HepG2 (cell line): ENCODE results near the gene RBL1. TPM values are rescaled to one million over a fixed set of nuclear protein-coding genes. Genes with fewer than 3 reads are reported as not detected.
"Not testable (repeated sequence)": the region's sequence is repeated elsewhere in the genome, so short reads cannot be mapped to it uniquely, and the experiment has no call there.

Experiments
- ATAC-seq: fragments of 200-7000 bp; cut with Tn5 transposase; 3 replicates; pipeline ENCODE4 v1.9.1; 2020; ENCODE audit warnings: mild to moderate bottlenecking, moderate library complexity
- BruUV-seq: library from RNA; stranded (reverse); fragments of 400-500 nt; replicated peaks from 2 replicates; lab custom pipeline; 2021; lab: Mats Ljungman, UMichigan
- CTCF ChIA-PET: fragments of 300-600 bp; formaldehyde crosslinking; extraction: SDS; loops from one replicate; lab custom pipeline; 2021; ENCODE audit warnings: low total read pairs, inconsistent platforms, low intra/inter-chr PET ratio; lab: Yijun Ruan, JAX
- POLR2A ChIA-PET: fragments of 350-600 bp; sonication (Branson Sonifier 250); formaldehyde crosslinking; loops from one replicate; lab custom pipeline; 2020; ENCODE audit warnings: antibody characterized with exemption, inconsistent platforms; lab: Yijun Ruan, JAX
- DNase-seq: peaks from one replicate; pipeline ENCODE4 v3.0.0-alpha.2; 2015; ENCODE audit warnings: low spot score
- FAIRE-seq: peaks from 3 replicates; lab custom pipeline; 2011; peaks lifted over from hg19 to GRCh38; lab: Jason Lieb, UNC
- H2AFZ ChIP-seq: one replicate; pipeline ENCODE4 v1.6.1; 2011; ENCODE audit warnings: low read length, inconsistent platforms
- H3K27ac ChIP-seq: fragments of 300-600 bp; 3 replicates; pipeline ENCODE4 v1.8.0; 2011; ENCODE audit warnings: mixed run types, mild to moderate bottlenecking, mixed read lengths, low read length, inconsistent platforms; ENCODE audit not compliant: insufficient read depth; ENCODE audit errors: extremely low read length
- H3K27me3 ChIP-seq, 2 experiments: fragments of 200-600 bp in 1 of 2; 2 replicates in 1 of 2; 3 replicates in 1 of 2; pipeline versions ENCODE4 v1.6.0 to v1.8.0; 2011; ENCODE audit warnings: low read length in 2 of 2, mild to moderate bottlenecking in 2 of 2, moderate library complexity in 2 of 2, inconsistent platforms in 1 of 2; ENCODE audit not compliant: insufficient read depth in 2 of 2, control insufficient read depth in 1 of 2
- H3K36me3 ChIP-seq, 2 experiments: fragments of 200-600 bp in 1 of 2; replicated peaks in 1 of 2; 2 replicates in 1 of 2; 3 replicates in 1 of 2; pipeline versions ENCODE4 v1.5.1 to v1.8.0; 2011; ENCODE audit warnings: low read length in 2 of 2, inconsistent platforms in 1 of 2; ENCODE audit not compliant: insufficient read depth in 2 of 2, control insufficient read depth in 1 of 2
- H3K4me1 ChIP-seq: 2 replicates; pipeline ENCODE4 v1.5.1; 2012; ENCODE audit warnings: low read length, inconsistent platforms; ENCODE audit not compliant: insufficient read depth
- H3K4me2 ChIP-seq: 2 replicates; pipeline ENCODE4 v1.6.0; 2011; ENCODE audit warnings: low read depth, low read length, inconsistent platforms
- H3K4me3 ChIP-seq, 3 experiments: fragments of 200-600 bp in 1 of 3; sonication (generic), shearing (Covaris generic) in 1 of 3; replicated peaks in 1 of 3; 2 replicates each; pipeline ENCODE4 v1.5.1; 2011 to 2016; ENCODE audit warnings: low read length in 3 of 3, inconsistent platforms in 2 of 3, low read depth in 2 of 3, mild to moderate bottlenecking in 2 of 3, control low read depth in 1 of 3, mixed read lengths in 1 of 3; ENCODE audit not compliant: insufficient read depth in 1 of 3
- H3K79me2 ChIP-seq: one replicate; pipeline ENCODE4 v1.6.1; 2011; ENCODE audit warnings: low read length, inconsistent platforms; ENCODE audit not compliant: insufficient read depth
- H3K9ac ChIP-seq: 2 replicates; pipeline ENCODE4 v1.6.0; 2011; ENCODE audit warnings: mild to moderate bottlenecking, low read depth, low read length, inconsistent platforms; ENCODE audit not compliant: insufficient read depth
- H3K9me3 ChIP-seq: 2 replicates; pipeline ENCODE4 v1.5.1; 2012; ENCODE audit warnings: mild to moderate bottlenecking, low read length
- H4K20me1 ChIP-seq: 2 replicates; pipeline ENCODE4 v1.6.0; 2011; ENCODE audit warnings: inconsistent platforms, mild to moderate bottlenecking, low read length, moderate library complexity; ENCODE audit not compliant: insufficient read depth
- MNT ChIP-seq: fragments of 450-650 bp; IDR thresholded peaks from 2 replicates; pipeline ENCODE4 v1.6.1; 2016
- RNF2 ChIP-seq: fragments of 450-650 bp; conservative IDR thresholded peaks from 2 replicates; pipeline ENCODE4 v1.6.1; 2016; ENCODE audit warnings: low read depth
- SRSF9 ChIP-seq: fragments of 200-400 bp; formaldehyde crosslinking; IDR thresholded peaks from 2 replicates; pipeline ENCODE4 v1.6.1; 2018; ENCODE audit warnings: borderline replicate concordance, mild to moderate bottlenecking, low read depth, low read length; ENCODE audit not compliant: insufficient read depth, poor library complexity, severe bottlenecking
- ZNF235 ChIP-seq: sonication (generic); formaldehyde crosslinking; IDR thresholded peaks from 2 replicates; pipeline ENCODE4 v1.8.1; 2023; ENCODE audit warnings: mild to moderate bottlenecking, missing genetic modification reagents, borderline replicate concordance
- ZNF839 ChIP-seq: sonication (generic); formaldehyde crosslinking; IDR thresholded peaks from 2 replicates; pipeline ENCODE4 v1.4.0; 2020; ENCODE audit warnings: missing genetic modification reagents, mild to moderate bottlenecking, borderline replicate concordance
- WGBS: methylation state at CpG from one replicate; pipeline ENCODE4 v1.1.6; 2017; ENCODE audit warnings: low lambda C conversion rate; 5-methylcytosine and 5-hydroxymethylcytosine counted together
- in situ Hi-C: cut with HindIII; loops from 2 replicates; pipeline ENCODE4 v1.10.0; 2017; ENCODE audit warnings: low pct_unique_long_range_greater_than_20kb; ENCODE audit not compliant: extremely low pct_ligation_motif_present
- intact Hi-C: fragments of 100-400 bp; cut with micrococcal nuclease; formaldehyde crosslinking; loops from one replicate; pipeline ENCODE4 v1.10.0; 2022; ENCODE audit not compliant: unreplicated experiment
- polyA plus RNA-seq, 8 experiments: library from polyadenylated mRNA; depleted of rRNA in 3 of 8; stranded (reverse) in 7 of 8; unstranded in 1 of 8; fragments of >200 nt; fragmentation: Illumina TruSeq in 4 of 8; extraction: Trizol in 4 of 8; gene quantifications; 2 replicates each; pipeline versions ENCODE4 v1.2.1 to v1.2.3, GENCODE V29; 2011 to 2016; ENCODE audit warnings: low read depth in 4 of 8, missing spikeins in 1 of 8, mixed read lengths in 1 of 8; ENCODE audit not compliant: insufficient read depth in 1 of 8
- total RNA-seq, 5 experiments: library from RNA; depleted of rRNA; stranded (reverse); fragments of >200 nt; fragmentation: Illumina TruSeq; extraction: Trizol; gene quantifications; 2 replicates each; pipeline ENCODE4 v1.2.3, GENCODE V29; 2016; ENCODE audit warnings: low read depth in 1 of 5

The RBL1 gene
- total and polyA plus RNA-seq, 2 of the 13 experiments (the other 11 are each of a cell fraction or from before 2014, with no cell fraction given): 6.0 to 27.5 TPM

GRCh38 chr20:37000171-37000570 lies 95.6 kb downstream of the RBL1 start:
- H3K27me3 ChIP-seq, H3K4me3 ChIP-seq, H3K4me2 ChIP-seq, BruUV-seq, H2AFZ ChIP-seq, H3K9ac ChIP-seq, DNase-seq, FAIRE-seq, H3K79me2 ChIP-seq, H3K9me3 ChIP-seq, H4K20me1 ChIP-seq, H3K27ac ChIP-seq, intact Hi-C loops, H3K4me1 ChIP-seq, ATAC-seq, CTCF ChIA-PET, in situ Hi-C loops, POLR2A ChIA-PET: not testable (repeated sequence)
- 87% methylated on average over 3 of the region's 26 CpGs for WGBS
- peaks cover 14 to 30% of the 10 kb centered on the region in 2 experiments for H3K36me3 ChIP-seq

GRCh38 chr20:36998652-36999051 lies 97.1 kb downstream of the RBL1 start:
- no peaks in the 10 kb centered on the region for H3K79me2 ChIP-seq
- no peak for ATAC-seq
- H3K36me3 ChIP-seq: peaks cover 14 to 25% of the 10 kb centered on the region in 2 experiments
- no peaks in the 10 kb centered on the region for H3K27me3 ChIP-seq
- TF ChIP-seq SRSF9: no peak
- no peak for TF ChIP-seq ZNF839
- TF ChIP-seq RNF2: no peak
- no peak for TF ChIP-seq ZNF235 (CRISPR knock-in tag)
- TF ChIP-seq MNT: no peak
- POLR2A ChIA-PET: no interaction called here
- H3K4me2 ChIP-seq: no peak overlapping the region
- no peak for DNase-seq
- no peaks in the 10 kb centered on the region for H4K20me1 ChIP-seq
- no peak overlapping the region for H2AFZ ChIP-seq
- H3K4me1 ChIP-seq: peaks cover 7% of the 10 kb centered on the region
- H3K9me3 ChIP-seq: no peaks in the 10 kb centered on the region
- intact Hi-C loops (no loop called here), in situ Hi-C loops (no loop called here)
- 94% methylated on average over 7 of the region's 7 CpGs for WGBS
- H3K4me3 ChIP-seq: no peak overlapping the region
- no peak for FAIRE-seq
- CTCF ChIA-PET: no interaction called here
- BruUV-seq: no TSS peak
- H3K9ac ChIP-seq: no peak overlapping the region
- H3K27ac ChIP-seq: no peak overlapping the region
